HepG2 (cell line): ENCODE data around the gene ZNF865. TPM values are rescaled to one million over a fixed set of nuclear protein-coding genes. Genes with fewer than 3 reads are reported as not detected.

Experiments used
- ARID4A ChIP-seq: sonication (generic); formaldehyde crosslinking; IDR thresholded peaks from 2 replicates; pipeline ENCODE4 v1.5.0; 2020; ENCODE audit warnings: mild to moderate bottlenecking, missing genetic modification reagents, borderline replicate concordance
- ARNT2 ChIP-seq: sonication (generic); formaldehyde crosslinking; IDR thresholded peaks from 2 replicates; pipeline ENCODE4 v1.8.0; 2022; ENCODE audit warnings: mild to moderate bottlenecking, low read depth, missing genetic modification reagents, moderate library complexity
- DZIP1 ChIP-seq: sonication (generic); formaldehyde crosslinking; IDR thresholded peaks from 2 replicates; pipeline ENCODE4 v1.5.0; 2020; ENCODE audit warnings: mild to moderate bottlenecking, missing genetic modification reagents
- HMG20B ChIP-seq: conservative IDR thresholded peaks from 2 replicates; pipeline ENCODE4 v1.6.1; 2016; ENCODE audit warnings: missing genetic modification reagents, missing compliant biosample characterization
- HOXA3 ChIP-seq: sonication (generic); formaldehyde crosslinking; IDR thresholded peaks from 2 replicates; pipeline ENCODE4 v1.5.0; 2020; ENCODE audit warnings: missing genetic modification reagents
- KLF15 ChIP-seq: sonication (generic); formaldehyde crosslinking; IDR thresholded peaks from 2 replicates; pipeline ENCODE4 v1.8.1; 2023; ENCODE audit warnings: borderline replicate concordance, mild to moderate bottlenecking, inconsistent platforms, missing genetic modification reagents, mixed read lengths
- MTERF4 ChIP-seq: sonication (generic); formaldehyde crosslinking; IDR thresholded peaks from 2 replicates; pipeline ENCODE4 v1.8.0; 2023; ENCODE audit warnings: mild to moderate bottlenecking, missing genetic modification reagents
- PLRG1 ChIP-seq: fragments of 450-650 bp; conservative IDR thresholded peaks from 2 replicates; pipeline ENCODE4 v1.6.1; 2016
- SP4 ChIP-seq: sonication (generic); formaldehyde crosslinking; IDR thresholded peaks from 2 replicates; pipeline ENCODE4 v1.8.1; 2023; ENCODE audit warnings: mild to moderate bottlenecking, missing genetic modification reagents
- SRF ChIP-seq: IDR thresholded peaks from 2 replicates; pipeline ENCODE4 v1.6.1; 2011; ENCODE audit warnings: mild to moderate bottlenecking, low read depth, low read length, moderate library complexity
- TEAD3 ChIP-seq: optimal IDR thresholded peaks from 2 replicates; pipeline ENCODE3; 2016; ENCODE audit warnings: borderline replicate concordance
- TGIF2 ChIP-seq: IDR thresholded peaks from 2 replicates; pipeline ENCODE4 v1.6.1; 2016; ENCODE audit warnings: control low read depth, missing compliant biosample characterization
- ZBTB1 ChIP-seq: sonication (generic); formaldehyde crosslinking; IDR thresholded peaks from 2 replicates; pipeline ENCODE4 v1.4.0; 2020; ENCODE audit warnings: missing genetic modification reagents, borderline replicate concordance
- ZBTB20 ChIP-seq: sonication (generic); formaldehyde crosslinking; IDR thresholded peaks from 2 replicates; pipeline ENCODE4 v1.8.1; 2023; ENCODE audit warnings: missing genetic modification reagents, low read depth, mild to moderate bottlenecking, borderline replicate concordance
- ZKSCAN1 ChIP-seq: fragments of 150-350 bp; IDR thresholded peaks from 2 replicates; pipeline ENCODE4 v1.6.1; 2014; ENCODE audit warnings: low read length
- ZNF33B ChIP-seq: sonication (generic); formaldehyde crosslinking; IDR thresholded peaks from 2 replicates; pipeline ENCODE4 v1.5.1; 2020; ENCODE audit warnings: mild to moderate bottlenecking, missing genetic modification reagents
- ZNF367 ChIP-seq: sonication (generic); formaldehyde crosslinking; IDR thresholded peaks from 2 replicates; pipeline ENCODE4 v1.4.0; 2020; ENCODE audit warnings: missing genetic modification reagents, borderline replicate concordance
- ZNF446 ChIP-seq: sonication (generic); formaldehyde crosslinking; IDR thresholded peaks from 2 replicates; pipeline ENCODE4 v1.5.0; 2020; ENCODE audit warnings: mild to moderate bottlenecking, missing genetic modification reagents
- ZNF460 ChIP-seq: sonication (generic); formaldehyde crosslinking; IDR thresholded peaks from 2 replicates; pipeline ENCODE4 v1.5.1; 2020; ENCODE audit warnings: missing genetic modification reagents, mild to moderate bottlenecking, borderline replicate concordance
- ZNF652 ChIP-seq: IDR thresholded peaks from 2 replicates; pipeline ENCODE4 v1.6.1; 2016; ENCODE audit warnings: low read depth, borderline replicate concordance
- ZNF678 ChIP-seq: sonication (generic); formaldehyde crosslinking; IDR thresholded peaks from 2 replicates; pipeline ENCODE4 v1.4.0; 2020; ENCODE audit warnings: mild to moderate bottlenecking, missing genetic modification reagents
- ZNF749 ChIP-seq: sonication (generic); formaldehyde crosslinking; IDR thresholded peaks from 2 replicates; pipeline ENCODE4 v1.8.0; 2022; ENCODE audit warnings: mild to moderate bottlenecking, missing genetic modification reagents, moderate library complexity, borderline replicate concordance
- ZNF761 ChIP-seq: sonication (generic); formaldehyde crosslinking; conservative IDR thresholded peaks from 2 replicates; pipeline ENCODE4 v1.4.0; 2020; ENCODE audit warnings: mild to moderate bottlenecking, missing genetic modification reagents
- ZZZ3 ChIP-seq: sonication (generic); formaldehyde crosslinking; IDR thresholded peaks from 2 replicates; pipeline ENCODE4 v1.4.0; 2020; ENCODE audit warnings: missing genetic modification reagents, mild to moderate bottlenecking, borderline replicate concordance
- polyA plus RNA-seq, 8 experiments: library from polyadenylated mRNA; depleted of rRNA in 3 of 8; stranded (reverse) in 7 of 8; unstranded in 1 of 8; fragments of >200 nt; fragmentation: Illumina TruSeq in 4 of 8; extraction: Trizol in 4 of 8; gene quantifications; 2 replicates each; pipeline versions ENCODE4 v1.2.1 to v1.2.3, GENCODE V29; 2011 to 2016; ENCODE audit warnings: low read depth in 4 of 8, missing spikeins in 1 of 8, mixed read lengths in 1 of 8; ENCODE audit not compliant: insufficient read depth in 1 of 8
- total RNA-seq, 5 experiments: library from RNA; depleted of rRNA; stranded (reverse); fragments of >200 nt; fragmentation: Illumina TruSeq; extraction: Trizol; gene quantifications; 2 replicates each; pipeline ENCODE4 v1.2.3, GENCODE V29; 2016; ENCODE audit warnings: low read depth in 1 of 5

ZNF865 gene
- total and polyA plus RNA-seq, 2 of the 13 experiments (the other 11 are each of a cell fraction or from before 2014, with no cell fraction given) = 0.93 to 1.0 TPM

GRCh38 chr19:55581145-55581822 is 24.2 kb upstream of the ZNF865 start (continued):
- no peak for TF ChIP-seq DZIP1 (CRISPR knock-in tag)
- TF ChIP-seq SP4 (CRISPR knock-in tag) = no peak
- no peak; the same call in 1 of the 2 replicates for TF ChIP-seq ZNF652
- TF ChIP-seq ZNF678 (CRISPR knock-in tag) = no peak
- no peak; the same call in 1 of the 2 replicates for TF ChIP-seq ZBTB1 (CRISPR knock-in tag)
- no peak; the same call in 1 of the 2 replicates for TF ChIP-seq ZNF749 (CRISPR knock-in tag)
- no peak for TF ChIP-seq HOXA3 (CRISPR knock-in tag)
- TF ChIP-seq HMG20B (CRISPR knock-in tag) = peak; percentile 61; the same call in 1 of the 2 replicates
- peak; percentile 55; the same call in 1 of the 2 replicates for TF ChIP-seq ARNT2
- TF ChIP-seq ZNF446 (CRISPR knock-in tag) = no peak
- peak; percentile 99 for TF ChIP-seq ZKSCAN1
- no peak for TF ChIP-seq ZNF761
- peak; percentile 65; the same call in 1 of the 2 replicates for TF ChIP-seq ZBTB20
- TF ChIP-seq ZNF33B (CRISPR knock-in tag) = no peak
- no peak for TF ChIP-seq ZZZ3 (CRISPR knock-in tag)
- TF ChIP-seq ZNF367 = no peak
- no peak for TF ChIP-seq TEAD3 (CRISPR knock-in tag)
- TF ChIP-seq TGIF2 (CRISPR knock-in tag) = 0 out of 2 replicates have a peak, but pooled peaks have one; percentile 10
- no peak for TF ChIP-seq SRF
- no peak for TF ChIP-seq KLF15 (CRISPR knock-in tag)
- TF ChIP-seq PLRG1 = no peak
- no peak for TF ChIP-seq ZNF460
- TF ChIP-seq ARID4A (CRISPR knock-in tag) = peak; percentile 17; the same call in 1 of the 2 replicates
- no peak for TF ChIP-seq MTERF4
